Activated CD4-positive, alpha-beta memory T cell treated with anti-CD3 and anti-CD28 coated beads for 36 hours (primary cell): ENCODE data around the gene MAPK8IP3. TPM values are rescaled to one million over a fixed set of nuclear protein-coding genes. Genes with fewer than 3 reads are reported as not detected.
A peak's percentile ranks its signal among the peaks of the same experiment; 100 is the strongest.
"Not testable (repeated sequence)": the region's sequence is repeated elsewhere in the genome, so short reads cannot be mapped to it uniquely, and the experiment has no call there.

Source experiments
- CTCF ChIA-PET: fragments of 350-600 bp; sonication (Branson Sonifier 250); formaldehyde crosslinking; loops from one replicate; lab custom pipeline; 2021; ENCODE audit warnings: antibody characterized with exemption, inconsistent platforms; lab: Charles Lee
- POLR2A ChIA-PET: fragments of 350-600 bp; sonication (Branson Sonifier 250); formaldehyde crosslinking; loops from one replicate; lab custom pipeline; 2021; ENCODE audit warnings: antibody characterized with exemption; lab: Charles Lee
- DNase-seq: peaks from one replicate; pipeline ENCODE4 v3.0.0-alpha.2; 2020
- H3K27ac Mint-ChIP-seq: one replicate; pipeline ENCODE4 v1.8.0; 2021; ENCODE audit warnings: mixed read lengths
- H3K27me3 Mint-ChIP-seq: one replicate; pipeline ENCODE4 v1.8.0; 2021; ENCODE audit warnings: mixed read lengths
- H3K36me3 Mint-ChIP-seq: one replicate; pipeline ENCODE4 v1.8.0; 2021; ENCODE audit warnings: mixed read lengths
- H3K4me1 Mint-ChIP-seq: one replicate; pipeline ENCODE4 v1.8.0; 2021; ENCODE audit warnings: low read depth, mixed read lengths
- H3K4me3 Mint-ChIP-seq: one replicate; pipeline ENCODE4 v1.8.0; 2021; ENCODE audit warnings: mild to moderate bottlenecking, mixed read lengths
- H3K9me3 Mint-ChIP-seq: one replicate; pipeline ENCODE4 v1.8.0; 2021; ENCODE audit warnings: mixed read lengths
- intact Hi-C: fragments of 100-400 bp; cut with micrococcal nuclease; formaldehyde crosslinking; loops from one replicate; pipeline ENCODE4 v1.15.1; 2023
- total RNA-seq, 2 experiments: library from RNA; stranded (reverse); gene quantifications; one replicate each; pipeline ENCODE4 v1.2.3, GENCODE V29; 2021

Gene MAPK8IP3
- total RNA-seq, 2 experiments from 2014 or later = 51.7 to 56.8 TPM

DNA sequence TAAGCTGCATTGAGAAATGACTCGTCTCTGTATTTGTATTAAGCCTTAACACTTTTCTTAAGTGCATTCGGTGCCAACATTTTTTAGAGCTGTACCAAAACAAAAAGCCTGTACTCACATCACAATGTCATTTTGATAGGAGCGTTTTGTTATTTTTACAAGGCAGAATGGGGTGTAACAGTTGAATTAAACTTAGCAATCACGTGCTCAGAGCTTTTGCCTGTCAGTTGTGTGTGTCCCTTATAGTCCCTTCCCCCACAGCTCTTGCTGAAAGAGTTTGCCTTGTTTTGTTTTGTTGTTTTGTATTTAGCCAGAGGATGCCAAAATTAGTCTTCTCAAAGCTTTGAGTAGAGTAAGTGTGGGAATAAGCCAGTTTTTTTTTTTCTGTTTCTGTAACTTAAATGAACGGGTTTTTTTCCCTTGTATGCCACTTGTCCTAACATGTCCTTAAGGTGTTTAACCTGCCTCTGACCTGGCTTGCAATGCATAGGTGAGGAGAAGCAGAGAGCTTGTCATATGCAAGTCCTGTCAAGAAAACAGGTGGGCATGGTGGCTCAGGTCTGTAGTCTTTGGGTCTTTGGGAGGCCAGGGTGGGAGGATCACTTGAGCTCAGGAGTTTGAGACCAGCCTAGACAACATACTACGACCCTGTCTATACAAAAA, 4.6 kb upstream of the MAPK8IP3 start:
- H3K36me3 Mint-ChIP-seq = peaks cover 16% of the 10 kb centered on the region
- DNase-seq = no peak
- peaks cover 6% of the 10 kb centered on the region for H3K4me1 Mint-ChIP-seq
- no peak overlapping the region for H3K4me3 Mint-ChIP-seq
- no peaks in the 10 kb centered on the region for H3K9me3 Mint-ChIP-seq
- intact Hi-C loops = no loop called here
- H3K27me3 Mint-ChIP-seq = no peaks in the 10 kb centered on the region
- CTCF ChIA-PET = interaction anchor here (1.0 kb wide), 1 partner anchor 22 kb away, joined by 3 read pairs; no protein-coding TSS in a partner anchor
- no peak overlapping the region for H3K27ac Mint-ChIP-seq
- POLR2A ChIA-PET = no interaction called here

DNA sequence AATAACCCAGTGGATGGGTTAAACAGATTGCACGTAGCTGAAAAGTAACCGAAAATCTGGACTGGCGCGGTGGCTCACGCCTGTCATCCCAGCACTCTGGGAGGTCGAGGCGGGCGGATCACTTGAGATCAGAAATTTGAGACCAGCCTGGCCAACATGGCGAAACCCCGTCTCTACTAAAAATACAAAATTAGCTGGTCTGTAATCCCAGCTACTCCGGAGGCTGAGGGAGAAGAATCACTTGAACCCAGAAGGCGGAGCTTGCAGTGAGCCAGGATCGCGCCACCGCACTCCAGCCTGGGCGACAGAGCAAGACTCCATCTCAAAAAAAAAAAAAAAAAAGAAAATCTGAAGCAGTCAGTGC, 689 bp upstream of the MAPK8IP3 start:
- intact Hi-C loops = loop anchor here (2.0 kb wide), 1 partner anchor 27 kb away; the partner anchor contains the start of gene JPT2
- Mint-ChIP-seq H3K4me1 (peaks cover 33% of the 10 kb centered on the region), H3K4me3 (peak overlapping the region; percentile 96), H3K27ac (peak overlapping the region; percentile 92)
- not testable (repeated sequence) for H3K9me3 Mint-ChIP-seq, H3K36me3 Mint-ChIP-seq, DNase-seq, H3K27me3 Mint-ChIP-seq
- ChIA-PET CTCF (interaction anchor here (0.6 to 2.2 kb wide), 31 partner anchors 10 to 1038 kb away, joined by 3 to 22 read pairs (median 5); partner anchors contain the start of genes ANTKMT, EME2, FAHD1 and HAGH), POLR2A (interaction anchor here (0.6 to 2.3 kb wide), 11 partner anchors 8 to 1362 kb away, joined by 3 to 18 read pairs (median 4); partner anchors contain the start of genes FAHD1, HAGH, JPT2 and RPS2)

DNA sequence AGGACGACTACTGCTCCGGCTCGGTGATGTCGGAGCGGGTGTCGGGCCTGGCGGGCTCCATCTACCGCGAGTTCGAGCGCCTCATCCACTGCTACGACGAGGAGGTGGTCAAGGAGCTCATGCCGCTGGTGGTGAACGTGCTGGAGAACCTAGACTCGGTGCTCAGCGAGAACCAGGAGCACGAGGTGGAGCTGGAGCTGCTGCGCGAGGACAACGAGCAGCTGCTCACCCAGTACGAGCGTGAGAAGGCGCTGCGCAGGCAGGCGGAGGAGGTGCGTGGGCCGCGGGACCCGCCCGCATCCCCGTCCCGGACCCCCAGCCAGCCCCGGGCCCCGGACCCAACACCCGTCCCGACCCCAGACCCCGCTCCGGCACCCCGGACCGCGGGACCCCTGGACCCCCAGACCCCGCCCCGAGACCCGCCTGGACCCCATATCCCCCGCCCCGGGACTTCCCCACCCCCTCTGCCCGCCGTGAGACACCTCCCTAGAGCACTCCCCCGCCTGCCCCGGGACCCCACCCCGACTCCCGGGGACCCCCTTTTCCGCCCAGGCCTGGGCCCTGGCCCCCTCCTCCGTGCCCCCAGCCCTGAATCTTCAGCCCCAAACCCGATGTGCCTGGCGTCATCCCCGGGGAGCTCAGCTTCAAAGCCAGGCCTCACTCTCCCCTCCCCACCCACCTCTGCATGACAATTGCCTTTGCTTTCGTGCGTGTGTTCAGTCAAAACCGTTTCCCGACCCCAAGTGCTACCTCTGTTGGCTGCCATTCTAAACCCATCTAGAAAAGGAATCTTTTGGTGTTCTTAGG, 594 bp downstream of the MAPK8IP3 start:
- H3K4me3 Mint-ChIP-seq = peak overlapping the region; percentile 96
- H3K27ac Mint-ChIP-seq = peak overlapping the region; percentile 81
- H3K4me1 Mint-ChIP-seq = peaks cover 33% of the 10 kb centered on the region
- ChIA-PET POLR2A (interaction anchor here (0.7 to 2.3 kb wide), 11 partner anchors 9 to 406 kb away, joined by 3 to 18 read pairs (median 4); partner anchors contain the start of genes CRAMP1, FAHD1, HAGH and IFT140), CTCF (interaction anchor here (0.6 to 2.2 kb wide), 35 partner anchors 9 to 985 kb away, joined by 3 to 22 read pairs (median 4); partner anchors contain the start of genes ANTKMT, EME2, FAHD1 and HAGH)
- H3K36me3 Mint-ChIP-seq = peaks cover 3% of the 10 kb centered on the region
- H3K27me3 Mint-ChIP-seq = no peaks in the 10 kb centered on the region
- intact Hi-C loops = loop anchor here (1.0 to 2.0 kb wide), 2 partner anchors 64 to 94 kb away; partner anchors contain the start of genes CRAMP1, IFT140 and NME3
- peak; percentile 65 for DNase-seq
- H3K9me3 Mint-ChIP-seq = no peaks in the 10 kb centered on the region

DNA sequence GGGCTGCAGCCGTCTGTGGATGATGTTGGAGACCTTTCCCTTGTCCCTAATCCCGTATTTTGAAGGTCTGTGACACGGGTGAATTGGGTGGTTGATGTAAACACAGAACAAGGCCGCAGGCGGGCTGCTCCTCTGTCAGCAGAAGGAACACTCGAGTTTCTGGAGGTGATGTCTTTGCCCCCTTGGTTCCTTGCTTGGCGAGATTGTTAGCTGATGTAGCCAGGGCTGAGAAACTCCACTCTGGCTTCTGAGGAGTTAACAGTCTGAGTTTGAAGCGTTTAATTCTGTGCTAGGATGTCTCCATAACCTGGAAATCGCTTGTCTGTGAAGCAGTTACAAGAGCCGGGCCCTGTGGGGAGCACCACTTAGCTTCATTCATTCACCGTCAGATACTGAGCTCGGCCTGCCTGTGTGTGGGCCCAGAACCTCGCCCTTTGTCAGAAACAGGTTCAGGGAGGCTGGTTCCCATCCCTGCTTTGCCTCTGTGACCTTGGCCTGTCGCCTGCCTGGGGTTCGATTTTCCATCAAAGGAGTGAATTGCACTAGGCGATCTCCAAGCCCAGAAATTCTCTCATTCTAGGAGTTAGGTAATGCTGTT, 1.3 kb downstream of the MAPK8IP3 start:
- H3K27me3 Mint-ChIP-seq = no peaks in the 10 kb centered on the region
- peak overlapping the region; percentile 86 for H3K4me3 Mint-ChIP-seq
- H3K27ac Mint-ChIP-seq = peak overlapping the region; percentile 70
- H3K4me1 Mint-ChIP-seq = peaks cover 33% of the 10 kb centered on the region
- CTCF ChIA-PET = interaction anchor here (0.9 to 2.2 kb wide), 3 partner anchors 15 to 75 kb away, joined by 3 to 13 read pairs (median 10); partner anchors contain the start of genes EME2, MRPS34, NME3 and NUBP2
- POLR2A ChIA-PET = interaction anchor here (0.9 to 2.0 kb wide), 3 partner anchors 16 to 258 kb away, joined by 3 to 4 read pairs (median 3); partner anchors contain the start of genes RPS2 and TELO2
- peak; percentile 36 for DNase-seq
- H3K36me3 Mint-ChIP-seq = no peaks in the 10 kb centered on the region
- intact Hi-C loops = loop anchor here (2.0 kb wide), 1 partner anchor 64 kb away; the partner anchor contains the start of gene NME3
- no peaks in the 10 kb centered on the region for H3K9me3 Mint-ChIP-seq

DNA sequence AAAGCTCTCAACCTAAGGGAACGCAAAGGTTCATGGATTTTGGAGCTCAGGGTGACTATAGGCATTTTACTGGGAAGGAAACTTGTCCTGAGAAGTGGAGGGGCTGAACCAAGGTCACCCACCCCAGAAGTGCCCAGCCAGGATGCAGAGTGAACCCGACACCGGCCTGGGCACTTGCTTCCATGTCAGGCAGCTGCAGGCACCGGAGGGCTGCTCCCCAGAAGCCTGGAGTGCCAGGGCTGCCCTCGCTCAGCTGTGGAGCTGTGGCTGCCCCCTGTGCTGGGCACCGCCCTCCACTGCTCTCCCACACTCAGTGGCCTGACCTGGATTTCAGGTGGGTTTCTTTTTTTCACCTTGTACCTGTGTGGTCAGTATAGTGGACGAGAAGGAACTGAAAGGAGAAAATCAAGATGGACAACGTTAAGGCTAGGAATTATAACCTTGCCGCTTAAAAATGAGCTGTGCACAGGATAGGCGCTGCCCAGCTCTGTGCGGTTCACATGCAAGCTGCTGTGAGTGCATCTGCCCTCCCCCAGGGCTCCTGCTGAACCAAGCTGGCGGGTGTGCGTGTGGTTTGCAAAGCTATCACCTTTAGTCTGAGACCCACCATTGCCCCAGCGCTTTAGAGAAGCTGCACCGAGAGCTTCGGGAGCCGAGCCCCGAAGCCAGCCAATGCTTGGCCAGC, 2.2 kb downstream of the MAPK8IP3 start:
- ChIA-PET POLR2A (interaction anchor here (0.9 to 1.0 kb wide), 3 partner anchors 17 to 257 kb away, joined by 3 read pairs; partner anchors contain the start of genes IFT140 and RPS2), CTCF (interaction anchor here (0.9 kb wide), 1 partner anchor 75 kb away, joined by 3 read pairs; the partner anchor contains the start of genes NUBP2 and SPSB3)
- H3K9me3 Mint-ChIP-seq = no peaks in the 10 kb centered on the region
- intact Hi-C loops = no loop called here
- peak overlapping the region; percentile 86 for H3K4me3 Mint-ChIP-seq
- no peaks in the 10 kb centered on the region for H3K36me3 Mint-ChIP-seq
- no peaks in the 10 kb centered on the region for H3K27me3 Mint-ChIP-seq
- DNase-seq = no peak
- peaks cover 33% of the 10 kb centered on the region for H3K4me1 Mint-ChIP-seq
- H3K27ac Mint-ChIP-seq = no peak overlapping the region

DNA sequence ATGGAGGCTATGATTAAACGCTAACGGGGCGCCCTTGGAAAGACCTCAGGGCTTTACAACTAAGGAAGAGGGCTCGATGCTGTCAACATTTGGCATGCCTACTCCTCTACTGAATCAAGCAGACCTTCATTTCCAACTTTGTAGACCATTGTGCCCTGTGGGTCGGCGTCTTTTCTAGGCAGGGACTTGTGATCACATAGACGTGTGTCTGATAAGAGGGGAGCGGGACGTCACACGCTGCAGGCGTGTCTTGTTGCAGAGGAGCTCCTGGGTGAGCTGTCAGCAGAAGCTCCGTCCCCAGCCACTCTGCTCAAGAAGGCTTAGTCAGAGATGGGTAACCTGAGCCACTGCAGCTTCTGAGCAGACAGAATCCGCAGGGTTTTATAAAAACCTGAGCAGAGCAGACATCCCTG, 2.8 kb downstream of the MAPK8IP3 start:
- H3K4me3 Mint-ChIP-seq = no peak overlapping the region
- ChIA-PET POLR2A (interaction anchor here (0.9 kb wide), 1 partner anchor 98 kb away, joined by 3 read pairs; the partner anchor contains the start of gene IFT140), CTCF (no interaction called here)
- no peaks in the 10 kb centered on the region for H3K27me3 Mint-ChIP-seq
- H3K27ac Mint-ChIP-seq = no peak overlapping the region
- peaks cover 35% of the 10 kb centered on the region for H3K4me1 Mint-ChIP-seq
- no peaks in the 10 kb centered on the region for H3K36me3 Mint-ChIP-seq
- intact Hi-C loops = no loop called here
- DNase-seq = no peak
- H3K9me3 Mint-ChIP-seq = no peaks in the 10 kb centered on the region

DNA sequence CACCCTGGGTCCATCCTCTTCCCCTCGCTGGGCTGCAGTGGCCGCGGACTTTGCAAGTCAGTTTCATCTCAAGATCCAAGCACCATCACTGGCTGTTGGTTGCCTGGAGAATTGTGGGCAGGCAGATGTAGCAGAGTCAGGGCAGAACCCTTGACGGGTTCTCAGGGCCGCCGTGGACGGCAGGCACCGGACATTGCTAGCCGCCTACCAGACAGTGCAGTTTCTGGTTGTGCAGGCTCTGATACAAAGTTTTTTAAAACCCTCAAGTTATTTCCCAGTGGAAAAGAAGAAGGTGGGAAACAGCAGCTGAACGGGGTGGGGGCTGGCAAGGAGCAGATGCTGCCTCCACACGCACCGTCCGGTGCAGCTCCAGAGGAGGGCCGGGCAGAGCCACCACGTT, 3.4 kb downstream of the MAPK8IP3 start:
- intact Hi-C loops = no loop called here
- Mint-ChIP-seq H3K4me3 (no peak overlapping the region), H3K4me1 (peaks cover 36% of the 10 kb centered on the region), H3K27me3 (no peaks in the 10 kb centered on the region), H3K9me3 (no peaks in the 10 kb centered on the region), H3K27ac (no peak overlapping the region), H3K36me3 (no peaks in the 10 kb centered on the region)
- POLR2A ChIA-PET = interaction anchor here (0.9 kb wide), 1 partner anchor 98 kb away, joined by 3 read pairs; the partner anchor contains the start of gene IFT140
- CTCF ChIA-PET = no interaction called here
- DNase-seq = no peak

DNA sequence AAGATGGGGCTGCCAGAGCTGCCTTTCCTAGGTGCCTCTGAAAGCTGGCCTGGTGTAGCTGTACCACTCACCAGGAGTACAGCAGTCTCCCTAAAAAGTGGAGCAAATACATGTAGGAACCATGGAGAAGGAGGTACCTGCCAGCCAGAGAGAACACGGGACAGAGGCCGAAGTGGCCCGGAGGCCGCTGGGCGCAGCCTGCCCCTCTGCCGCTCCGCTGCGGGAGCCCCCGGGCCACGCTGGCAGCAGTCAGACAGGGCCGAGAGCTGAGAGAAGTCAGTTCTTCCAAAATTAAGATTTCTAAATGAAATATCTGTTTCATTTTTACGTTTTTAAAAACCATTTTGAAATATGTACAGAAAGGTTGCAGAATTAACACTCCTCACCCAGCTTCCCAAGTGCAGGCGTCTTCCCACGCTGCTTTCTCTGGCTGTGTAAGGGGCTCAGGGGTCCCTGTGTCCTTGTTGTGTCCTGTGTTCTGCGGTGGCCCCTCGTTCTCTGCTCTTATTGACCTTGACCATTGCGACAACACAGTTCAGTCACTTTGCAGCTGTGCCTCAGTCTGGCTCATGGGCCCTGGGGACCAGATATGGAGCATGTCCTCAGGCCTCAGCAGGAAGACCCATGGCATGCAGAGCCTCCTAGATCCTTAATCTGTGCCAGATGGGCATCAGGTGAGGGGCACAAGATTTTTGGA, 5.0 kb downstream of the MAPK8IP3 start:
- no peaks in the 10 kb centered on the region for H3K27me3 Mint-ChIP-seq
- H3K9me3 Mint-ChIP-seq = no peaks in the 10 kb centered on the region
- no peak for DNase-seq
- intact Hi-C loops = no loop called here
- no peak overlapping the region for H3K4me3 Mint-ChIP-seq
- no peak overlapping the region for H3K27ac Mint-ChIP-seq
- peaks cover 31% of the 10 kb centered on the region for H3K4me1 Mint-ChIP-seq
- no peaks in the 10 kb centered on the region for H3K36me3 Mint-ChIP-seq
- ChIA-PET POLR2A (no interaction called here), CTCF (interaction anchor here (1.0 kb wide), 1 partner anchor 99 kb away, joined by 3 read pairs; the partner anchor contains the start of gene IFT140)

DNA sequence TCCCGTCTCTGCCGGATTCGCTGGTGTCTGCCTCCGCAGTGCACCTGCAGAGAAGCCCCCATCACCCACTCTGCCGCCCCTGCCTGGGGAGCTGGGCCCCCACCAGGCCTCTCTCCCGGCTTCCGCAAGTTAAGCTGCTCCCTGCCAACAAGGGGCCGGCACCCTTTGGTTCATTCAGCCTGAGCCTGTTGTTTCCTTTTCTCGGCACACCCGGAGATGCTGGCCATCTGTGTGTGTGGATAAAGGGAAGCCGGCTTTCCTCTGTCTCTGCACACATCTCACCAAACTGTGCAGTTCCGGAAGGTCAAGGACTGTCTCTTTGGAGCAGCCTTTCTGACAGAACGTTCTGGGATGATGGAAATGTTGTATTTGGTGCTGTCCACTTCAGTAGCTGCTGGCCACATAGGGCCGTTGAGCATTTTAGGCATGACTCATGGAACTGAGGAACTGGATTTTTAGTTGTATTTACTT, 6.8 kb downstream of the MAPK8IP3 start:
- Mint-ChIP-seq H3K4me3 (no peak overlapping the region), H3K36me3 (no peaks in the 10 kb centered on the region), H3K27me3 (no peaks in the 10 kb centered on the region), H3K27ac (no peak overlapping the region), H3K4me1 (peaks cover 23% of the 10 kb centered on the region), H3K9me3 (no peaks in the 10 kb centered on the region)
- POLR2A ChIA-PET = no interaction called here
- CTCF ChIA-PET = no interaction called here
- no peak for DNase-seq
- intact Hi-C loops = no loop called here

DNA sequence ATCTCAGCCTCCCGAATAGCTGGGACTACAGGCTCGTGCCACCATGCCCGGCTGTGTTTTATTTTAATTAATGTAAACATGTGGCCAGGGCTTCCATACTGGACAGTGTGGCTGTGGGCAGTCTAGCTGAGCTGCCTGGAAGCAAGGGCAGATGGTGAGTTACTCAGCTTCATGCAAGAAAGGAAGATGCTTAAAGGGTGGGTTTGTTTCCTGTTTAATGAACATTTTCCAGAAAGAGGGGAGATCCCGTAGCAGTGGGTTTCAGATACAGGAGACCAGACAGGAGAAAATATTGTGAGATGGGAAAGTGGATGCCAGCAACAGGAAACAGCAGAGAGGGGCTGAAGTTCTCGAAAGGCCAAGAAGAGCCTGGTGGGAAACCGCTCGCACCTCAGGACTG, 7.3 kb downstream of the MAPK8IP3 start:
- Mint-ChIP-seq H3K27ac (no peak overlapping the region), H3K4me1 (peaks cover 18% of the 10 kb centered on the region), H3K4me3 (no peak overlapping the region), H3K9me3 (no peaks in the 10 kb centered on the region), H3K27me3 (no peaks in the 10 kb centered on the region), H3K36me3 (no peaks in the 10 kb centered on the region)
- CTCF ChIA-PET = no interaction called here
- no peak for DNase-seq
- intact Hi-C loops = no loop called here
- POLR2A ChIA-PET = no interaction called here
